Activated naive CD8-positive, alpha-beta T cell (primary cell): ENCODE data around the gene RDX.
"Not testable (repeated sequence)": the region's sequence is repeated elsewhere in the genome, so short reads cannot be mapped to it uniquely, and the experiment has no call there.

ENCODE experiments used
- H3K27ac Mint-ChIP-seq: one replicate; pipeline ENCODE4 v1.8.0; 2021; ENCODE audit warnings: mixed read lengths
- H3K27me3 Mint-ChIP-seq: one replicate; pipeline ENCODE4 v1.8.0; 2021; ENCODE audit warnings: mixed read lengths
- H3K36me3 Mint-ChIP-seq: one replicate; pipeline ENCODE4 v1.8.0; 2021; ENCODE audit warnings: mixed read lengths
- H3K4me1 Mint-ChIP-seq: one replicate; pipeline ENCODE4 v1.8.0; 2021; ENCODE audit warnings: low read depth, mixed read lengths
- H3K4me3 Mint-ChIP-seq: one replicate; pipeline ENCODE4 v1.8.0; 2021; ENCODE audit warnings: mild to moderate bottlenecking, mixed read lengths
- H3K9me3 Mint-ChIP-seq: one replicate; pipeline ENCODE4 v1.8.0; 2021; ENCODE audit warnings: low read depth, mixed read lengths

RDX gene

GRCh38 chr11:110317516-110317932, 21.1 kb upstream of the RDX start:
- no peaks in the 10 kb centered on the region for H3K36me3 Mint-ChIP-seq
- no peak overlapping the region for H3K27ac Mint-ChIP-seq
- H3K4me3 Mint-ChIP-seq: no peak overlapping the region
- H3K9me3 Mint-ChIP-seq: no peaks in the 10 kb centered on the region
- peaks cover 2% of the 10 kb centered on the region for H3K27me3 Mint-ChIP-seq
- H3K4me1 Mint-ChIP-seq: peaks cover under 1% of the 10 kb centered on the region

GRCh38 chr11:110314366-110315095, 18.1 kb upstream of the RDX start:
- H3K27ac Mint-ChIP-seq: no peak overlapping the region
- H3K9me3 Mint-ChIP-seq: no peaks in the 10 kb centered on the region
- H3K27me3 Mint-ChIP-seq: peaks cover 2% of the 10 kb centered on the region
- H3K4me3 Mint-ChIP-seq: no peak overlapping the region
- peaks cover 9% of the 10 kb centered on the region for H3K4me1 Mint-ChIP-seq
- no peaks in the 10 kb centered on the region for H3K36me3 Mint-ChIP-seq

GRCh38 chr11:110312670-110313069, 16.3 kb upstream of the RDX start:
- Mint-ChIP-seq H3K27ac (peak overlapping the region; percentile 91), H3K4me1 (peaks cover 9% of the 10 kb centered on the region), H3K9me3 (no peaks in the 10 kb centered on the region), H3K36me3 (no peaks in the 10 kb centered on the region), H3K27me3 (no peaks in the 10 kb centered on the region), H3K4me3 (no peak overlapping the region)

- no peaks in the 10 kb centered on the region for H3K27me3 Mint-ChIP-seq
- H3K36me3 Mint-ChIP-seq: no peaks in the 10 kb centered on the region
- no peaks in the 10 kb centered on the region for H3K9me3 Mint-ChIP-seq
- H3K27ac Mint-ChIP-seq: peak overlapping the region; percentile 91
- H3K4me3 Mint-ChIP-seq: no peak overlapping the region
- H3K4me1 Mint-ChIP-seq: peaks cover 9% of the 10 kb centered on the region
These were observed 15.6 kb upstream of the RDX start for GRCh38 chr11:110311783-110312579.

DNA sequence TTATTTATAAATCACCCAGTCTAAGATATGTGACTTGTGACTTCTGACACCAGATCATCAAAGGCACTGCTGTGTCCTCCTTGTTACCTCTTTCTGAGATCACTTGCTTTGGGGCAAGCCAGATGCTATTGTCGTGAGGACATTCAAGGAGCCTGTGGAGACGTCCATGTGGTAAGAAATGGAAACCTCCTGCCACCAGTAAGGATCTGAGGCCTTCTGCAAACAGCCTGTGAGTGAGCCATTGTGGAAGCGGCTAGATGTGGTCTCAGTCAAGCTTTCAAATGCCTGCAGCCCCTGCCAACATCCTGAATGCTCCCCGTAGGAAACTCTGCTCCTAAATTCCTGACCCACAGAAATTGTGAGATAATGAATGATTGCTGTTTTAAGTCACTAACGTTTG, 11.7 kb upstream of the RDX start:
- H3K4me1 Mint-ChIP-seq: peaks cover 9% of the 10 kb centered on the region
- H3K27me3 Mint-ChIP-seq: no peaks in the 10 kb centered on the region
- H3K36me3 Mint-ChIP-seq: no peaks in the 10 kb centered on the region
- H3K4me3 Mint-ChIP-seq: no peak overlapping the region
- H3K9me3 Mint-ChIP-seq: no peaks in the 10 kb centered on the region
- no peak overlapping the region for H3K27ac Mint-ChIP-seq

DNA sequence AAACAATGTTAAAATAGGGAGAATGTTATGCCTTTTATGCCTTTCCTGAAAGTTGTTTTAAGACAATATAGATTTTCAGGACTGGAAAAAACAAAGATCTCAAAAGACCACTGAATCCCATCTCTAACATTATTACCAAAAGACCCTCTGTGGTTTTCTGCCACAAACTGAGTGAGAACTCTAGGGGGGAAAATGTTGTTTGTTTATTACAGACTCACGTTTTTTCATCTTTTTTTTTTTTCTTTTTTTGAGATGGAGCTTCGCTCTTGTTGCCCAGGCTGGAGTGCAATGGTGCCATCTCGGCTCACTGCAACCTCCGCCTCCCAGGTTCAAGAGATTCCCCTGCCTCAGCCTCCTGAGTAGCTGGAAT, 9.6 kb upstream of the RDX start:
- H3K4me1 Mint-ChIP-seq, H3K27ac Mint-ChIP-seq, H3K9me3 Mint-ChIP-seq, H3K4me3 Mint-ChIP-seq, H3K36me3 Mint-ChIP-seq, H3K27me3 Mint-ChIP-seq: not testable (repeated sequence)

DNA sequence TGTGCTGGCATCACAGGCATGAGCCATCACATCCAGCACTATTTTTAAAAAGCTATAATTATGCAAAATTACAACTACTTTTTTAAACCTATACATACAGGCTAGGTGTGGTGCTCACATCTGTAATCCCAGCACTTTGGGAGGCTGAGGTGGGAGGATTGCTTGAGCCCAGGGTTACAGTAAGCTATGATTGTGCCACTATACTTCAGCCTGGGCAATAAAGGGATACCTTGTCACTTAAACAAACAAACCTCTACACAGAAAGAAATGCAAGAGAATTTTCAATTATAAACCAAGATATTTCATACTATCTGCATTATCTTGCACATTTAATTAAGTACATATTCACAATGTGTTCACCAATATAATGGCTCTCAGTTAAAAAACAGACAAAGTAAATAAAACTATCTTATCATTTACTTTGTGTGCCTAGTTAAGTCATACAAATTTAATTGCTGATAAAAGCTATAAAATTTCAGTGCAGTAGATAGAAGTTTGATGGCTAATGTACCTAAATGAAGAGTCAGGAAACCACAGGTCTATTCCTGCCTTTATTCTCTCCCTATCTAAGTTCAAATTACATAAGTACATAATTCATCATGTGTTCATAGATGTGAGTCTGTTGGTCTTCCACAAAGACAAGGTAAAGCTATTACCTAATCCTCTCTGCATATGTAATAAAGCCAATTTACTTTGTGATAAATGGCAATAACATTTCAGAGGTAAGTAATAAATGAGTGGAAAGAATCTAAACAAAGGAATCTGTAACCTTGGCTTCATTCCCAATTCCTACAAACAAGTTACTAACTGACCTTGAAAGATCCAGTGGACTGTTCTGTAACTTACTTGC, 9.0 kb upstream of the RDX start:
- H3K27ac Mint-ChIP-seq: no peak overlapping the region
- no peak overlapping the region for H3K4me3 Mint-ChIP-seq
- H3K4me1 Mint-ChIP-seq: no peaks in the 10 kb centered on the region
- H3K27me3 Mint-ChIP-seq: no peaks in the 10 kb centered on the region
- no peaks in the 10 kb centered on the region for H3K36me3 Mint-ChIP-seq
- H3K9me3 Mint-ChIP-seq: no peaks in the 10 kb centered on the region

GRCh38 chr11:110303414-110303826, 7.0 kb upstream of the RDX start:
- Mint-ChIP-seq H3K27ac (no peak overlapping the region), H3K9me3 (peaks cover 3% of the 10 kb centered on the region), H3K27me3 (no peaks in the 10 kb centered on the region), H3K36me3 (no peaks in the 10 kb centered on the region), H3K4me1 (no peaks in the 10 kb centered on the region), H3K4me3 (no peak overlapping the region)

DNA sequence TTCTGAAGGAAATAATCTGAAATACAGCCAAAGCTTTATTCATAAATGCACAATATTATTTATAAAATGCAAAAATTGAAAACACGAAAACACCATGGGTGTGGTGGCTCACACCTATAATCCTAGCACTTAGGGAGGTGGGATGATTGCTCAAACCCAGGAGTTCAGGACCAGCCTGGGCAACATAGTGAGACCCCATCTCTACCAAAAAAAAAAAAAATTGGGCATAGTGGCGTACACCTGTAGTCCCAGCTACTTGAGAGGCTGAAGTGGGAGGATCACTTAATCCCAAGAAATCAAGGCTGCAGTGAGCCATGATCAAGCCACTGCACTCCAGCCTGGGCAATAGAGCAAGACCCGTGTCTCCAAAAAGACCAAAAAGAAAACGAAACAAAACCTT, 5.2 kb upstream of the RDX start:
- H3K9me3 Mint-ChIP-seq: peaks cover 3% of the 10 kb centered on the region
- no peak overlapping the region for H3K4me3 Mint-ChIP-seq
- no peaks in the 10 kb centered on the region for H3K27me3 Mint-ChIP-seq
- H3K36me3 Mint-ChIP-seq: no peaks in the 10 kb centered on the region
- no peak overlapping the region for H3K27ac Mint-ChIP-seq
- H3K4me1 Mint-ChIP-seq: peaks cover 12% of the 10 kb centered on the region

- no peak overlapping the region for H3K27ac Mint-ChIP-seq
- H3K9me3 Mint-ChIP-seq: peaks cover 3% of the 10 kb centered on the region
- no peaks in the 10 kb centered on the region for H3K36me3 Mint-ChIP-seq
- H3K4me3 Mint-ChIP-seq: no peak overlapping the region
- H3K4me1 Mint-ChIP-seq: peaks cover 12% of the 10 kb centered on the region
- H3K27me3 Mint-ChIP-seq: no peaks in the 10 kb centered on the region
These were observed 4.6 kb upstream of the RDX start for GRCh38 chr11:110301032-110301431.

DNA sequence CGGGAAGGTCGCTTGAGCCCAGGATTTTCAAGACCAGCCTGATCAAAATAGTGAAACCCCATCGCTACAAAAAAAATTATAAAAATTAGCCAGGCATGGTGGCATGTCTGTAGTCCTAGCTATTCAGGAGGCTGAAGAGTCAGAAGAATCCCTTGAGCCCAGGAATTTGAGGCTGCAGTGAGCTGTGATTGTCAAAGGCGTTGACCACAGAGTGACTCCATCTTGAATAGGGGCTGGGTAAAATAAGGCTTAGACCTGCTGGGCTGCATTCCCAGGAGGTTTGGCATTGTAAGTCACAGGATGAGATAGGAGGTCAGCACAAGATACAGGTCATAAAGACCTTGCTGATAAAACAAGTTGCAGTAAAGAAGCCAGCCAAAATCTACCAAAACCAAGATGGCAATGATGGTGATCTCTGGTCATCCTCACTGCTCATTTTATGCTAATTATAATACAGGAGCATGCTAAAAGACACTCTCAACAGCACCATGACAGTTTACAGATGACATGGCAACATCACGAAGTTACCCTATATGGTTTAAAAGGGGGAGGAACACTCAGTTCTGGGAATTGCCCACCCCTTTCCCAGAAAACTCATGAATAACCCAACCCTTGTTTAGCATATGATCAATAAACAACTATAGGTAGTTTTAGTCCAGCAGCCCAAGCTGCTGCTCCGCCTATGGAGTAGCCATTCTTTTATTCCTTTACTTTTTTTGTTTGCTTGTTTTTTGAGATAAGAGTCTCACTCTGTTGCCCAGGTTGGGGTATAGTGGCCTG, 2.8 kb upstream of the RDX start:
- Mint-ChIP-seq H3K4me3 (no peak overlapping the region), H3K27me3 (no peaks in the 10 kb centered on the region), H3K36me3 (no peaks in the 10 kb centered on the region), H3K27ac (no peak overlapping the region), H3K9me3 (peaks cover 3% of the 10 kb centered on the region), H3K4me1 (peaks cover 27% of the 10 kb centered on the region)

DNA sequence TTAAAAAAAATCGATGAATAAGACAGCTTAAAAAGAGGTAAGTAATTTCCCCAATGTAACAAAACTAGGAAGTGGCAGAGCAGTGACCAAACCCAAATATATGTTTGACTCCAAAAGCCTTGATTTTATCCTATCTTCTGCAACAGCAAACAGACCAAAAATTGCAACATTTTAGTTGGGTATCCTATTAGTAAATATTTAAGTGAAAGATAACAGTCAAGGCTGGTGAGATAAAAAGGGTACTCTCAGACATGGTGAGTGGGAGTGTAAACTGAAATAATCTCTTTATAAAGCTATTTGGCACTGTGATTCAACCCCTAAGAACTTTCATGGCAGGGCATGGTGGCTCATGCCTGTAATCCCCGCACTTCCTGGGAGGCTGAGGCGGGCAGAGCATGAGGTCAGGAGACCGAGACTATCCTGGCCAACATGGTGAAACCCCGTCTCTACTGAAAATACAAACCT, 1.9 kb upstream of the RDX start:
- H3K27ac Mint-ChIP-seq: no peak overlapping the region
- H3K4me1 Mint-ChIP-seq: peaks cover 31% of the 10 kb centered on the region
- H3K9me3 Mint-ChIP-seq: peaks cover 3% of the 10 kb centered on the region
- no peak overlapping the region for H3K4me3 Mint-ChIP-seq
- no peaks in the 10 kb centered on the region for H3K27me3 Mint-ChIP-seq
- no peaks in the 10 kb centered on the region for H3K36me3 Mint-ChIP-seq

DNA sequence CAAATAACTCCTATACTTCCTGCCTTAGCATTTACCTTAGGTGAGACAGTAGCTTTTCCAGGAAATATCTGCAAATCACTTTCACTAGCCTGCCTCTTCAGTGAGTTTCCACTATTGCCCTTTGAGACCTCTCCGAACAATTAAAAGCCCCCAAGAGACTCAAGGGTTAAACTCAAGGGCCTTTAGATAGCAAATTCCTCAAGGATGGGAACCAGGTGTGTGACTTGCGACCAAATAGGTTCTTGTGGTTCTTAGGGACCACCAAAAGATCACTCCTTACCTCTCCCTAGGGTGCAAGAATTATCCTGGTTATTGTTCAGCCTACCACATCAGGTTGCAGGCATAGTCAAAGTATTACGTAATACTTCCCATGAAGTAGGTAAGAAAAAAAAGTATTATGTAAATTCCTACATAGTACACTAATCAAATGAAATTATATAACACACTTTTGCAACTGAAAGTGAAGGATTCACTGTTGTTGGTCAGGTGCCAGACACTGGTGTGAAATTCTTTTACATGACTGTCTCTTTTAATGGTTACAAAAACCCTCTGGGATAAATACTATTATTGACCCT, 1.4 kb upstream of the RDX start:
- Mint-ChIP-seq H3K27me3 (no peaks in the 10 kb centered on the region), H3K27ac (no peak overlapping the region), H3K4me3 (peak overlapping the region; percentile 78), H3K9me3 (peaks cover 3% of the 10 kb centered on the region), H3K36me3 (no peaks in the 10 kb centered on the region), H3K4me1 (peaks cover 31% of the 10 kb centered on the region)

GRCh38 chr11:110297076-110297725, 787 bp upstream of the RDX start:
- H3K9me3 Mint-ChIP-seq: peaks cover 3% of the 10 kb centered on the region
- peaks cover 31% of the 10 kb centered on the region for H3K4me1 Mint-ChIP-seq
- peak overlapping the region; percentile 78 for H3K4me3 Mint-ChIP-seq
- no peaks in the 10 kb centered on the region for H3K36me3 Mint-ChIP-seq
- H3K27me3 Mint-ChIP-seq: no peaks in the 10 kb centered on the region
- peak overlapping the region; percentile 28 for H3K27ac Mint-ChIP-seq
